Vagina (tissue), 2 donors: ENCODE results near the gene OGDH. TPM values are rescaled to one million over a fixed set of nuclear protein-coding genes. Genes with fewer than 3 reads are reported as not detected.
"Not testable (repeated sequence)": the region's sequence is repeated elsewhere in the genome, so short reads cannot be mapped to it uniquely, and the experiment has no call there.

Experiments
- DNase-seq, 2 donors: peaks; one replicate each; pipeline ENCODE4 v3.0.0-alpha.2; 2017; ENCODE audit errors: extremely low spot score in 2 of 2
- H3K27ac ChIP-seq: fragments of 200-600 bp; sonication (generic); one replicate; pipeline ENCODE4 v1.5.1; 2019
- H3K27me3 ChIP-seq: fragments of 200-600 bp; sonication (generic); one replicate; pipeline ENCODE4 v1.5.1; 2019
- H3K36me3 ChIP-seq, 2 donors: fragments of 200-600 bp; sonication (generic); one replicate each; pipeline ENCODE4 v1.5.1; 2017 to 2019
- H3K4me1 ChIP-seq: fragments of 200-600 bp; sonication (generic); one replicate; pipeline ENCODE4 v1.5.1; 2019
- H3K4me3 ChIP-seq, 2 donors: fragments of 200-600 bp; sonication (generic); 1 replicate in 1 of 2; 2 replicates in 1 of 2; pipeline ENCODE4 v1.5.1; 2016 to 2019
- H3K9me3 ChIP-seq: fragments of 200-600 bp; sonication (generic); one replicate; pipeline ENCODE4 v1.5.1; 2019
- CTCF ChIP-seq, 3 experiments: fragments of 450-650 bp in 2 of 3; fragments of 200-600 bp in 1 of 3; sonication (generic) in 1 of 3; IDR thresholded peaks; one replicate each; pipeline ENCODE4 v1.5.1; 2017 to 2019; ENCODE audit warnings: antibody characterized with exemption in 3 of 3, mild to moderate bottlenecking in 2 of 3, moderate library complexity in 2 of 3
- POLR2A ChIP-seq, 2 donors: fragments of 450-650 bp; IDR thresholded peaks; one replicate each; pipeline ENCODE4 v1.6.1; 2017; ENCODE audit warnings: antibody characterized with exemption in 2 of 2, mild to moderate bottlenecking in 2 of 2, moderate library complexity in 2 of 2
- POLR2AphosphoS5 ChIP-seq, 2 donors: sonication (generic); formaldehyde crosslinking; IDR thresholded peaks; one replicate each; pipeline ENCODE4 v1.9.0; 2017; ENCODE audit warnings: antibody characterized with exemption in 2 of 2, mild to moderate bottlenecking in 2 of 2, low read depth in 1 of 2; ENCODE audit not compliant: insufficient read depth in 1 of 2
- intact Hi-C: fragments of 100-400 bp; cut with DNase I; formaldehyde crosslinking; loops from one replicate; pipeline ENCODE4 v1.15.1; 2023
- total RNA-seq: library from RNA; depleted of rRNA; stranded (reverse); fragments of >200 nt; gene quantifications from one replicate; pipeline ENCODE4 v1.2.3, GENCODE V29; 2016

The OGDH gene
- total RNA-seq, 1 donor from 2014 or later: 80.0 TPM

- no peak for DNase-seq
- Histone ChIP-seq H3K27ac (no peak overlapping the region), H3K36me3 (no peaks in the 10 kb centered on the region), H3K9me3 (no peaks in the 10 kb centered on the region), H3K4me1 (no peaks in the 10 kb centered on the region), H3K27me3 (no peaks in the 10 kb centered on the region), H3K4me3 (no peak overlapping the region)
- intact Hi-C loops: no loop called here
- TF ChIP-seq CTCF (IDR thresholded peaks at IDR 0.05) (no peak), POLR2A (IDR thresholded peaks at IDR 0.05) (no peak), POLR2AphosphoS5 (IDR thresholded peaks at IDR 0.05; ENCODE audit: insufficient read depth in 1 of 2, low read depth in 1 of 2) (no peak)
Measured at GRCh38 chr7:44727158-44727936, 120.9 kb downstream of the OGDH start.

DNA sequence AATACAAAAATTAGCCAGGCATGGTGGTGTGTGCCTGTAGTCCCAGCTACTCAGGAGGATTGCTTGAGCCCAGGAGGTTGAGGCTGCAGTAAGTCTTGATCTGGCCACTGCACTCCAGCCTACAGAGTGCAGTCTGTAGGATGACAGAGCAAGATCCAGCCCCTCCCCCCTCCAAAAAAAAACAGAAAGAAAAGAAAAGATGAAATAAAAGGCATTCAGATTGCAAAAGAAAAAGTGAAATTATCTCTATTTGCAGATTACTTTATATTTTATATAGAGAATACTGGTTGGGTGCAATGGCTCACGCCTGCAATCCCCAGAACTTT lies 121.5 kb downstream of the OGDH start:
- Histone ChIP-seq H3K9me3 (no peaks in the 10 kb centered on the region), H3K4me3 (no peak overlapping the region), H3K27me3 (no peaks in the 10 kb centered on the region), H3K27ac (no peak overlapping the region), H3K4me1 (no peaks in the 10 kb centered on the region), H3K36me3 (no peaks in the 10 kb centered on the region)
- no peak for DNase-seq
- intact Hi-C loops: no loop called here
- no peak for TF ChIP-seq CTCF (IDR thresholded peaks at IDR 0.05)
- no peak for TF ChIP-seq POLR2AphosphoS5 (IDR thresholded peaks at IDR 0.05; ENCODE audit: insufficient read depth in 1 of 2, low read depth in 1 of 2)
- no peak for TF ChIP-seq POLR2A (IDR thresholded peaks at IDR 0.05)

GRCh38 chr7:44729949-44730590 lies 123.6 kb downstream of the OGDH start:
- no peak for TF ChIP-seq POLR2A (IDR thresholded peaks at IDR 0.05)
- TF ChIP-seq CTCF (IDR thresholded peaks at IDR 0.05): no peak
- no peak for TF ChIP-seq POLR2AphosphoS5 (IDR thresholded peaks at IDR 0.05; ENCODE audit: insufficient read depth in 1 of 2, low read depth in 1 of 2)
- H3K27ac ChIP-seq: no peak overlapping the region
- H3K27me3 ChIP-seq: no peaks in the 10 kb centered on the region
- H3K9me3 ChIP-seq: no peaks in the 10 kb centered on the region
- no peak for DNase-seq
- H3K4me1 ChIP-seq: no peaks in the 10 kb centered on the region
- H3K36me3 ChIP-seq: no peaks in the 10 kb centered on the region
- intact Hi-C loops: no loop called here
- H3K4me3 ChIP-seq: no peak overlapping the region

DNA sequence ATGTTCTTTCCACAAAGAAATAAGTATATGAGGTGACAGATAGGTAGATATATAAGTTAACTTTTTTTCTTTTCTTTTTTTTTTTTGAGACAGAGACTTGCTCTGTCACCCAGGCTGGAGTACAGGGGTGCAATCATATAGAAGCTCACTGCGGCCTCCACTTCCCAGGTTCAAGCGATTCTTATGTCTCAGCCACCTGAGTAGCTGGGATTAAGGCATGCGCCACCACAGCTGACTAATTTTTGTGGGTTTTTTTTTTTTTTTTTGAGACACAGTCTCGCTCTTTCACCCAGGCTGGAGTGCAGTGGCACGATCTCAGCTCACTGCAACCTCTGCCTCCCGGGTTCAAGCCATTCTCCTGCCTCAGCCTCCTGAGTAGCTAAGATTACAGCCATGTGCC lies 126.5 kb downstream of the OGDH start:
- H3K27me3 ChIP-seq, intact Hi-C loops, H3K4me1 ChIP-seq, H3K36me3 ChIP-seq, H3K4me3 ChIP-seq, H3K27ac ChIP-seq, H3K9me3 ChIP-seq, DNase-seq: not testable (repeated sequence)

DNA sequence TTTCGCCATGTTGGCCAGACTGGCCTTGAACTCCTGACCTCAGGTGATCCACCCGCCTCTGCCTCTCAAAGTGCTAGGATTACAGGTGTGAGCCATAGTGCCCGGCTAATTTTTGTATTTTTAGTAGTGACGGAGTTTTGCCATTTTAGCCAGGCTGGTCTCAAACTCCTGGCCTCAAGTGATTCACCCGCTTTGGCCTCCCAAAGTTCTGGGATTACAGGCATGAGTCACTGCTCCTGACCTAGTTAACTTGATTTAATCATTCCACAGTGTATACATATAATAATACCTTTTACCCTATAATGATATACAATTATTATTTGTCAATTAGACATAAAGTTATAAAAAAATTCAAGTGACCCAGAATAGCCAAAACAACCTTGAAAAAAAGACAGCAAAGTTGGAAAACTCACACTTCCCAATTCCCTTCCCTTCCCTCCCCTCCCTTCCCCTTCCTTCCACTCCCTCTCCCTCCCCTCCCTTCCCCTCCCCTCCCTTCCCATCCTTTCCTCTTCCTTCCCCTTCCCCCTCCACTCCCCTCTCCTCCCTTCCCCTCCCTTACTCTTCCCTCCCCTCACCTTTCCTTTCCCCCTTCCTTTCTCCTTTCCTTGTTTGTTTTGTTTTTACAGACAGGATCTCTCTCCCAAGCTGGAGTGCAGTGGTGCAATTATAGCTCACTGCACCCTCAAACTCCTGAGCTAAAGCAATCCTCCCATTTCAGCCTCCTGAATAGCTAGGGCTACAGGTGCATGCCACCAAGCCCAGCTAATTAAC lies 127.5 kb downstream of the OGDH start:
- Histone ChIP-seq H3K27ac (no peak overlapping the region), H3K9me3 (no peaks in the 10 kb centered on the region), H3K27me3 (no peaks in the 10 kb centered on the region), H3K4me3 (no peak overlapping the region), H3K36me3 (no peaks in the 10 kb centered on the region), H3K4me1 (no peaks in the 10 kb centered on the region)
- intact Hi-C loops: no loop called here
- no peak for TF ChIP-seq POLR2A (IDR thresholded peaks at IDR 0.05)
- TF ChIP-seq CTCF (IDR thresholded peaks at IDR 0.05): no peak
- no peak for TF ChIP-seq POLR2AphosphoS5 (IDR thresholded peaks at IDR 0.05; ENCODE audit: insufficient read depth in 1 of 2, low read depth in 1 of 2)
- DNase-seq: no peak
